ENCODE data around the gene GPRC5C. TPM values are rescaled to one million over a fixed set of nuclear protein-coding genes. Genes with fewer than 3 reads are reported as not detected.

The GPRC5C gene
- total and polyA plus RNA-seq, 8 donors = 47.3 to 107 (median 54.1) TPM

GRCh38 chr17:74474043-74474792 is 42.3 kb downstream of the GPRC5C start:
- Histone ChIP-seq H3K9me3 (peaks cover 0 to 9% of the 10 kb centered on the region in 2 donors), H3K4me3 (no peak overlapping the region), H3K27ac (no peak overlapping the region), H3K36me3 (peaks cover 0 to 32% of the 10 kb centered on the region in 2 donors), H3K4me1 (peaks cover 0 to 41% of the 10 kb centered on the region in 2 donors), H3K27me3 (peaks cover 0 to 32% of the 10 kb centered on the region in 2 donors)
- intact Hi-C loops (cut with DNase I) = no loop called here
- TF ChIP-seq CTCF (IDR thresholded peaks at IDR 0.05) = no peak
- no peak for ATAC-seq
- no peak for DNase-seq

- DNase-seq = no peak
- intact Hi-C loops (cut with DNase I) = no loop called here
- H3K27ac ChIP-seq = no peak overlapping the region
- no peak overlapping the region for H3K4me3 ChIP-seq
- no peak for TF ChIP-seq CTCF (IDR thresholded peaks at IDR 0.05)
- H3K27me3 ChIP-seq = peaks cover 0 to 28% of the 10 kb centered on the region in 2 donors
- peaks cover 0 to 35% of the 10 kb centered on the region in 2 donors for H3K36me3 ChIP-seq
- no peak for ATAC-seq
- H3K4me1 ChIP-seq = peaks cover 0 to 41% of the 10 kb centered on the region in 2 donors
- peaks cover 0 to 9% of the 10 kb centered on the region in 2 donors for H3K9me3 ChIP-seq
Measured at GRCh38 chr17:74475189-74475588, 43.3 kb downstream of the GPRC5C start.

- Histone ChIP-seq H3K36me3 (peaks cover 0 to 57% of the 10 kb centered on the region in 2 donors), H3K27ac (peak overlapping the region in 1 of 2 donors; percentile 81), H3K4me3 (no peak overlapping the region), H3K27me3 (peaks cover 0 to 32% of the 10 kb centered on the region in 2 donors), H3K4me1 (peaks cover 0 to 35% of the 10 kb centered on the region in 2 donors), H3K9me3 (peaks cover 0 to 9% of the 10 kb centered on the region in 2 donors)
- intact Hi-C loops (cut with DNase I) = no loop called here
- DNase-seq (no peak), ATAC-seq (no peak)
- TF ChIP-seq CTCF (IDR thresholded peaks at IDR 0.05) = no peak
Measured at GRCh38 chr17:74477411-74477810, 45.5 kb downstream of the GPRC5C start.

- peaks cover 0 to 35% of the 10 kb centered on the region in 2 donors for H3K4me1 ChIP-seq
- H3K4me3 ChIP-seq = no peak overlapping the region
- H3K27ac ChIP-seq = peak overlapping the region; percentile 36 to 81
- H3K36me3 ChIP-seq = peaks cover 0 to 62% of the 10 kb centered on the region in 2 donors
- peaks cover 0 to 21% of the 10 kb centered on the region in 2 donors for H3K27me3 ChIP-seq
- ATAC-seq = peak; percentile 85
- H3K9me3 ChIP-seq = peaks cover 0 to 9% of the 10 kb centered on the region in 2 donors
- intact Hi-C loops (cut with DNase I) = no loop called here
- TF ChIP-seq CTCF (IDR thresholded peaks at IDR 0.05) = no peak
- DNase-seq = peak in 1 of 4 donors; percentile 71
Measured at GRCh38 chr17:74478420-74479100, 46.7 kb downstream of the GPRC5C start.

GRCh38 chr17:74480290-74480689 is 48.4 kb downstream of the GPRC5C start:
- peaks cover 0 to 35% of the 10 kb centered on the region in 2 donors for H3K4me1 ChIP-seq
- ATAC-seq = no peak
- no peak overlapping the region for H3K27ac ChIP-seq
- intact Hi-C loops (cut with DNase I) = no loop called here
- TF ChIP-seq CTCF (IDR thresholded peaks at IDR 0.05) = no peak
- peaks cover 0 to 62% of the 10 kb centered on the region in 2 donors for H3K36me3 ChIP-seq
- H3K4me3 ChIP-seq = no peak overlapping the region
- peak in 1 of 4 donors; percentile 27 for DNase-seq
- H3K9me3 ChIP-seq = peaks cover 0 to 9% of the 10 kb centered on the region in 2 donors
- peaks cover 0 to 10% of the 10 kb centered on the region in 2 donors for H3K27me3 ChIP-seq
